Transverse colon (tissue), 4 donors: ENCODE measurements around the gene MZF1. TPM values are rescaled to one million over a fixed set of nuclear protein-coding genes. Genes with fewer than 3 reads are reported as not detected.

Source experiments
- DNase-seq: peaks from one replicate; pipeline ENCODE4 v3.0.0-alpha.2; 2019
- H3K27ac ChIP-seq, 4 donors: fragments of 200-600 bp; sonication (generic); 2 replicates each; pipeline ENCODE4 v1.5.1; 2016 to 2018; ENCODE audit warnings: inconsistent platforms in 4 of 4
- H3K27me3 ChIP-seq: fragments of 200-600 bp; sonication (generic); 2 replicates; pipeline ENCODE4 v1.5.1; 2017; ENCODE audit warnings: inconsistent platforms
- H3K36me3 ChIP-seq, 4 donors: fragments of 200-600 bp; sonication (generic); 2 replicates each; pipeline ENCODE4 v1.5.1; 2017 to 2019; ENCODE audit warnings: inconsistent platforms in 4 of 4
- H3K4me1 ChIP-seq, 4 donors: fragments of 200-600 bp; sonication (generic); 2 replicates each; pipeline ENCODE4 v1.5.1; 2017 to 2020; ENCODE audit warnings: inconsistent platforms in 4 of 4
- H3K4me3 ChIP-seq, 4 donors: fragments of 200-600 bp; sonication (generic); 1 replicate in 1 of 4; 2 replicates in 3 of 4; pipeline versions ENCODE4 v1.5.1 to v1.6.1; 2017 to 2019; ENCODE audit warnings: inconsistent platforms in 4 of 4
- H3K9me3 ChIP-seq, 2 donors: fragments of 200-600 bp; sonication (generic); 2 replicates each; pipeline ENCODE4 v1.5.1; 2017 to 2019; ENCODE audit warnings: inconsistent platforms in 2 of 2
- CTCF ChIP-seq, 5 experiments: fragments of 200-600 bp in 3 of 5; fragments of 450-650 bp in 2 of 5; sonication (generic) in 3 of 5; IDR thresholded peaks; 1 replicate in 2 of 5; 2 replicates in 3 of 5; pipeline ENCODE4 v1.5.1; 2016 to 2017; ENCODE audit warnings: antibody characterized with exemption in 5 of 5, inconsistent platforms in 3 of 5, mild to moderate bottlenecking in 2 of 5, moderate library complexity in 1 of 5
- EP300 ChIP-seq: sonication (generic); formaldehyde crosslinking; IDR thresholded peaks from one replicate; pipeline ENCODE4 v1.6.1; 2017; ENCODE audit warnings: antibody characterized with exemption, low read depth
- POLR2A ChIP-seq: fragments of 450-650 bp; IDR thresholded peaks from one replicate; pipeline ENCODE4 v1.6.1; 2016; ENCODE audit warnings: antibody characterized with exemption, mild to moderate bottlenecking, moderate library complexity
- POLR2AphosphoS5 ChIP-seq, 3 donors: sonication (generic); formaldehyde crosslinking; IDR thresholded peaks; one replicate each; pipeline ENCODE4 v1.6.1; 2016; ENCODE audit warnings: antibody characterized with exemption in 3 of 3
- WGBS, 2 donors: methylation state at CpG; one replicate each; pipeline ENCODE4 v1.1.5; 2018; ENCODE audit warnings: low coverage in 1 of 2; 5-methylcytosine and 5-hydroxymethylcytosine counted together
- in situ Hi-C, 4 donors: fragments of 200-750 bp; cut with MboI; loops; one replicate each; pipeline versions ENCODE4 v1.15.0 to v1.15.1; 2017; ENCODE audit warnings: low sequenced_read_pairs in 3 of 4, low pct_ligation_motif_present in 1 of 4, low pct_unique_long_range_greater_than_20kb in 1 of 4
- intact Hi-C: fragments of 100-400 bp; cut with DNase I; formaldehyde crosslinking; loops from one replicate; pipeline ENCODE4 v1.15.1; 2023; ENCODE audit warnings: low total_unique reads
- small RNA-seq, 4 donors: library from RNA; depleted of rRNA; stranded (forward); fragments of <200 nt; gene quantifications; one replicate each; pipeline ENCODE3, GENCODE V24; 2016
- total RNA-seq, 4 donors: library from RNA; depleted of rRNA; stranded (reverse); fragments of >200 nt; gene quantifications; one replicate each; pipeline ENCODE4 v1.1.0, GENCODE V29; 2016

MZF1 gene
- total RNA-seq, 4 donors from 2014 or later: 45.5 to 113 (median 67.1) TPM

DNA sequence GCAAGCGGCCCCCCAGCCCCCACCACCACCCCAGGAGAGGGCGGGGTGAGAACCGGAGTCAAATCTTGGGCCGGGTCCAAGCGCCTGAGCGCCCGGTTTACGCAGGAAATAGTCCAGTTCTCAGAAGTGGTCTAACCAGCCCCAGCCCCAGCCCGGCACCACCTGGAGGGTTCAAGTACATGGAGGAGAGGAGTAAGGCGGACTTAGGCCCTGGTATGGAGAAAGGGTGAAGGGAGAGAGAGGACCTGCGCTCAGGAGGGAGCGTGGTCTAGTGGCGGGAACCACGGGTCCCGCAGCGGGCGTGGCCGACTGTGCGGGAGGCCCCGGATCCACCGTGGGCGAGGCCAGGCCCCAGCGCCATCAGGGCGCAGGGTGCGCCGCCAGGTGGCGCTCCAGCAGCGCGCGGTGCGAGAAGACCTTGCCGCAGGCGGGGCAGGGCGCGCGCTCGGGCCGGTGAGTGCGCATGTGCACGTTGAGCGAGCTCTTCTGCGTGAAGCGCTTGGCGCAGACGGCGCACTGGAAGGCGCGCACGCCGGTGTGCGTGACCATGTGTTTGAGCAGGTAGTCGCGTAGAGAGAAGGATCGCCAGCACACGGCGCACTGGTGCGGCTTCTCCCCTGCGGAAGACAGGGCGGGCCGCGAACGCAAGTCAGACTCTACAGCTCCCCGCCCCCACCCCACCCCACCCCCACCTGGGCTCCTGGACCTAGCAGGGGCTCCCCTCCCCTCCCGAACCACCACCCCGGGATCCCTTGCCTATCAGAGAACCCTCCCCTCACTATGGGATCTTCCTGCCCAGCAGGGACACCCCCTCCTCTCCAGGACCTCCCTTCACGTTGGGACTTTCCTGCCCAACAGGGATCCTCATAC is 59.2 kb downstream of the MZF1 start:
- Histone ChIP-seq H3K9me3 (no peaks in the 10 kb centered on the region), H3K4me3 (peak overlapping the region; percentile 15 to 43 (median 36)), H3K36me3 (peaks cover 0 to 6% (median 0%) of the 10 kb centered on the region in 4 donors), H3K27me3 (no peaks in the 10 kb centered on the region), H3K4me1 (peaks cover 25 to 43% (median 34%) of the 10 kb centered on the region in 4 donors), H3K27ac (peak overlapping the region; percentile 48 to 84 (median 80))
- intact Hi-C loops (no loop called here), in situ Hi-C loops (no loop called here)
- peak in 2 of 3 donors; percentile 74 to 80 for TF ChIP-seq POLR2AphosphoS5 (IDR thresholded peaks at IDR 0.05)
- TF ChIP-seq POLR2A: peak; percentile 21
- TF ChIP-seq EP300: no peak
- peak; percentile 75 to 95 (median 94) for TF ChIP-seq CTCF (IDR thresholded peaks at IDR 0.05)
- WGBS, 2 donors: 9% methylated on average over 65 of the region's 66 CpGs; no CpG with 5 or more reads in 1 of the 2 donors
- DNase-seq: peak; percentile 94

DNA sequence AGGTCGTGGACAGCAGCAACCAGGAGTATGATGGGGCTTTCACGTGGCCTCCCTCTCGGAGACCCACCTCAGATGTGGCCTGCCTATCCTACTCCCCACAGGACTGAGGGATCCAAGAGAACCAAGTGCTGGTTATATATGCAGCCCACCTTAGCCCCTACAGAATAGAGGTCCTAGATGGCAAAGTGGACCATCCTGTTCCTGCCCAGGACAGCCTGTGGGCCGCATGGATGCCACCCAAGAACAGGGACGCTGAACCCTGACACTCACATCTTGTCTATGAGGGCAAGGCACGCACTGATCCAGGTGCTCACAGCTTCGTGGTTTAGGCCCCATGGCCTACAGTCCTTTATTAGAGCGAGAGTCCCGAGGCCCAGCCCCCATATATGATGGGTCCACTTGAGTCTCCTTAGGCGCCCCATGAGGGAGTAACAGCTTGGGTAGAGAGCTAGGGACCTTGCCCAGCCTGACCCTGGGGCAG is 59.9 kb downstream of the MZF1 start:
- Histone ChIP-seq H3K27ac (peak overlapping the region; percentile 48 to 84 (median 80)), H3K36me3 (peaks cover 0 to 6% (median 0%) of the 10 kb centered on the region in 4 donors), H3K4me1 (peaks cover 19 to 36% (median 28%) of the 10 kb centered on the region in 4 donors), H3K4me3 (no peak overlapping the region), H3K27me3 (no peaks in the 10 kb centered on the region), H3K9me3 (no peaks in the 10 kb centered on the region)
- 75 to 83% methylated on average over 2 to 10 of the region's 10 CpGs for WGBS, 2 donors
- in situ Hi-C loops: no loop called here
- TF ChIP-seq EP300 (no peak), CTCF (IDR thresholded peaks at IDR 0.05) (no peak), POLR2AphosphoS5 (IDR thresholded peaks at IDR 0.05) (no peak), POLR2A (no peak)
- intact Hi-C loops: no loop called here
- no peak for DNase-seq

Small RNAs within 50 kb of the gene (small RNA-seq; reads per million reads assigned to genes)
- gene MIR6807: 0 to 0.56 (median 0.15) reads per million in 4 donors
- gene RN7SL525P: 0 reads per million in 4 donors

Other genes with a start within 250 kb of the MZF1 start
- gene ZSCAN22, start 246.3 kb downstream of the MZF1 start, total RNA-seq: 10 to 100 TPM in 1 of 4 donors, 1 to 10 TPM in 3; 3.0 to 11.6 (median 3.3) TPM
- gene A1BG, start 219.8 kb downstream of the MZF1 start, total RNA-seq: 10 to 100 TPM in 1 of 4 donors, 1 to 10 TPM in 1, under 1 TPM in 1, not detected in 1; 0.60 to 25.1 (median 3.7) TPM
- 10 to 100 TPM in 1 of 4 donors, 1 to 10 TPM in 3; 1.3 to 19.3 (median 4.2) TPM for gene ZNF497, start 210.6 kb downstream of the MZF1 start, total RNA-seq
- gene ZNF837, start 192.3 kb downstream of the MZF1 start, total RNA-seq: 10 to 100 TPM in 1 of 4 donors, 1 to 10 TPM in 3; 3.7 to 10.7 (median 6.1) TPM
- gene RPS5, start 186.1 kb downstream of the MZF1 start, total RNA-seq: 1,000 to 10,000 TPM in 1 of 4 donors, 100 to 1,000 TPM in 3; 513 to 1,129 (median 743) TPM
- not detected for gene RNF225, start 177.7 kb downstream of the MZF1 start, total RNA-seq
- gene ZNF584, start 164.7 kb downstream of the MZF1 start, total RNA-seq: 1 to 10 TPM; 3.4 to 8.3 (median 7.3) TPM
- 1 to 10 TPM; 3.0 to 5.1 (median 3.5) TPM for gene ZNF132, start 133.2 kb downstream of the MZF1 start, total RNA-seq
- 10 to 100 TPM in 1 of 4 donors, 1 to 10 TPM in 3; 3.0 to 10.6 (median 6.3) TPM for gene ZNF324B, start 121.7 kb downstream of the MZF1 start, total RNA-seq
- 10 to 100 TPM in 3 of 4 donors, 1 to 10 TPM in 1; 9.4 to 27.5 (median 24.5) TPM for gene ZNF324, start 106.3 kb downstream of the MZF1 start, total RNA-seq
- gene ZNF446, start 97.0 kb downstream of the MZF1 start, total RNA-seq: 10 to 100 TPM in 3 of 4 donors, 1 to 10 TPM in 1; 2.8 to 54.6 (median 18.1) TPM
- 1 to 10 TPM in 3 of 4 donors, not detected in 1; 3.3 to 5.0 (median 4.4) TPM for gene SLC27A5, start 61.3 kb downstream of the MZF1 start, total RNA-seq
- 10 to 100 TPM; 12.8 to 24.7 (median 18.1) TPM for gene ZBTB45, start 53.5 kb downstream of the MZF1 start, total RNA-seq
- gene TRIM28, start 29.3 kb downstream of the MZF1 start, total RNA-seq: 100 to 1,000 TPM; 180 to 694 (median 297) TPM
- 100 to 1,000 TPM in 3 of 4 donors, 10 to 100 TPM in 1; 24.7 to 194 (median 141) TPM for gene CHMP2A, start 18.2 kb downstream of the MZF1 start, total RNA-seq
- gene UBE2M, start 14.7 kb downstream of the MZF1 start, total RNA-seq: 10 to 100 TPM; 24.2 to 56.9 (median 26.7) TPM